Measurements from ENCODE around the gene ETS2.
"Not testable (repeated sequence)": the region's sequence is repeated elsewhere in the genome, so short reads cannot be mapped to it uniquely, and the experiment has no call there.

Gene ETS2

GRCh38 chr21:38839328-38840286 lies 33.9 kb downstream of the ETS2 start:
- DNase-seq (ENCODE audit: low spot score): no peak

- DNase-seq (ENCODE audit: low spot score): no peak
Observed at GRCh38 chr21:38840456-38841300, 34.9 kb downstream of the ETS2 start.

- DNase-seq (ENCODE audit: low spot score): no peak
Observed at GRCh38 chr21:38841472-38841871, 35.7 kb downstream of the ETS2 start.

- no peak for DNase-seq (ENCODE audit: low spot score)
Observed at GRCh38 chr21:38842079-38842478, 36.4 kb downstream of the ETS2 start.

GRCh38 chr21:38843379-38843778 lies 37.6 kb downstream of the ETS2 start:
- no peak for DNase-seq (ENCODE audit: low spot score)

GRCh38 chr21:38843806-38844503 lies 38.2 kb downstream of the ETS2 start:
- no peak for DNase-seq (ENCODE audit: low spot score)

GRCh38 chr21:38845374-38845773 lies 39.6 kb downstream of the ETS2 start:
- DNase-seq (ENCODE audit: low spot score): not testable (repeated sequence)

- DNase-seq (ENCODE audit: low spot score): no peak
Observed at GRCh38 chr21:38847556-38847955, 41.8 kb downstream of the ETS2 start.

GRCh38 chr21:38848187-38848609 lies 42.5 kb downstream of the ETS2 start:
- DNase-seq (ENCODE audit: low spot score): no peak

GRCh38 chr21:38849776-38850175 lies 44.0 kb downstream of the ETS2 start:
- no peak for DNase-seq (ENCODE audit: low spot score)

GRCh38 chr21:38850277-38850951 lies 44.7 kb downstream of the ETS2 start:
- DNase-seq (ENCODE audit: low spot score): no peak

GRCh38 chr21:38851101-38851500 lies 45.4 kb downstream of the ETS2 start:
- DNase-seq (ENCODE audit: low spot score): no peak

GRCh38 chr21:38852278-38852677 lies 46.5 kb downstream of the ETS2 start:
- no peak for DNase-seq (ENCODE audit: low spot score)

GRCh38 chr21:38852708-38853107 lies 47.0 kb downstream of the ETS2 start:
- no peak for DNase-seq (ENCODE audit: low spot score)

GRCh38 chr21:38853421-38853919 lies 47.7 kb downstream of the ETS2 start:
- no peak for DNase-seq (ENCODE audit: low spot score)

GRCh38 chr21:38857152-38857825 lies 51.6 kb downstream of the ETS2 start:
- DNase-seq (ENCODE audit: low spot score): no peak

GRCh38 chr21:38858026-38858811 lies 52.5 kb downstream of the ETS2 start:
- no peak for DNase-seq (ENCODE audit: low spot score)

- DNase-seq (ENCODE audit: low spot score): no peak
Observed at GRCh38 chr21:38858812-38859205, 53.1 kb downstream of the ETS2 start.

GRCh38 chr21:38859852-38860251 lies 54.1 kb downstream of the ETS2 start:
- no peak for DNase-seq (ENCODE audit: low spot score)

- peak; percentile 38 for DNase-seq (ENCODE audit: low spot score)
Observed at GRCh38 chr21:38861056-38861455, 55.3 kb downstream of the ETS2 start.

Data from Ammon's horn (tissue), 1 donor.